HG03097 (cell line): ENCODE measurements around the gene HOXA10.

ENCODE experiments used
- ATAC-seq: cut with Tn5 transposase; IDR thresholded peaks from one replicate; pipeline ENCODE4 v1.9.1; 2021; ENCODE audit not compliant: unreplicated experiment, low FRiP score

The HOXA10 gene

DNA sequence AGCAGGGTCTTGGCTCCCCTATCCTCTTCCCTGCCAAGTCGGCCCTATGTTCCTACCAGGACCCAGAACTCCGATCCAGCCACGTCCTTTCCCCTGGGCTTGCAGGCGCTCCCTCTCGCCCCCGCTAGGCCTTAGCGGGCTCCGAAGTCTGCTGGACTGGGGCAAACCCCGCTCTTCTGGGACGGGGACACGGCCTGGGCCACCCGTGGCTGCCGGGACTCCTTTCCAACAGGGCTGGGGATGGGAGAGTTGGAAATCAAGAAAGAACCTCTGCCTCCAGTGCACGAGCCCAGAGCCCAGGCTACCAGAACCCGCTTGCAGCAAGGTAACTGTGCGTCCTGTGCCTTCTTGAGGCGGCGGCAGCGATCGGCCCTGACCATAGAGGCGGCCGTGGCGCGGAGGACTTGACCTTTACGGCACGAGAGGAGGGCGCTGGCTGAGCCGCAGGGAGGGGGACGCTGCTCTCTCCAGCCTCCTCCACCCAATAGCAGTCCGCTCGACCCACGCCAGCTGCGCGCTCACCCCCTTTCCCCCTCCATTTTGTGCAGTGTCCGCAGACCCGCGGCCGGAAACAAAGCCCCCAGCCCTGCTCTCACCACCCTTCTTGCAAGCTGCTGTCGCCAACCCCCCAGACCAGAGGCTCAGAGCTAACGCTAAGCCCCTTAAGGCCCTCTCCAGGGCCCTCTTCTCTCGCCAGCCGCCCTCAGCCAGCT, 17.9 kb upstream of the HOXA10 start:
- ATAC-seq, result no peak

- ATAC-seq, result no peak
These were observed 17.1 kb upstream of the HOXA10 start for GRCh38 chr7:27191161-27191731.

GRCh38 chr7:27189997-27190748, 16.1 kb upstream of the HOXA10 start:
- ATAC-seq, result no peak

GRCh38 chr7:27189295-27189996, 15.3 kb upstream of the HOXA10 start:
- no peak for ATAC-seq

DNA sequence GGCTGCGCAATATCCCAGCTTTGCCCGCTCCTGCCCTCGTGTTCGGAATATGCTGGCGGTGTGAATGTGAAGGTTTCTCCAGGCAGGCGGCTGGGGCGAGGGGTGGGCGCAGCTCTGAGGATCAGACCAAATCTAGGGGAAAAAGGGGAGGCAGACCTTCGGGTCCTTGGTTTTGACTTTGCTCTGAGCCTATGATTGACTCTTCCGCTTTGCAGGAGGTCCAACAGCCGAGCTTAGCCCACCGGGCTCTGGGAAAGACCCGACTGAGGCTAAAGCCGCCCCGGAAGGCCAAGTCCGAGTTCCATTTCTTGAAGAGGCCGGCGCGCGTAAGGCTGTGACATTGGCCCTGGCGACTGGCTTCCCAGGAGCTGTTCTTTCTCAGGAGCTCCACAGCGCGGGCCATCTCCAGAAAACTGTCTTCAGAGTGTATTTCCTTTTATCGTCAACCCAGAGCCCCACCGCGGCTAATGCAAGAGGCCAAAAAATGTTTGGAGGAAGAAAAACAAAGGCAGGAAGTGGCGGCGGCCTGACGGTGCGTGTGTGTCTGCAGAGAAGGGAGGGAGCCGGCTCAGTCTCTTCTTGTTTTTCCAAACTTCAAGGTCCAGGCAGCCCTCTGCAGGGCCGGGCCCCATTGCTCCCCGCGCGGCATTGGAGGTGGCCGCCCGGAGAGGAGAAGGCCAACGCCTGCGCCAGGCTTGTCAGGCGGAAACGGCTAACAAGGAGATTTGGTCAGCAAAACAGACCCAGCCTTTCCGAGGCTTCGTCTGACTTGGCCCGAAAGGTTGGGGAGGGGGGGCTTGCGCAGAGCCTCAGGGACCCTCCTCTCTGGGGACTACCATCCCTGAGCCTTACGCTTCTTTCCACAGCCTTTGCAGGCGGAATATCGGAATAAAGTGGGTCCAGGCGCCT, 14.5 kb upstream of the HOXA10 start:
- ATAC-seq, result no peak

DNA sequence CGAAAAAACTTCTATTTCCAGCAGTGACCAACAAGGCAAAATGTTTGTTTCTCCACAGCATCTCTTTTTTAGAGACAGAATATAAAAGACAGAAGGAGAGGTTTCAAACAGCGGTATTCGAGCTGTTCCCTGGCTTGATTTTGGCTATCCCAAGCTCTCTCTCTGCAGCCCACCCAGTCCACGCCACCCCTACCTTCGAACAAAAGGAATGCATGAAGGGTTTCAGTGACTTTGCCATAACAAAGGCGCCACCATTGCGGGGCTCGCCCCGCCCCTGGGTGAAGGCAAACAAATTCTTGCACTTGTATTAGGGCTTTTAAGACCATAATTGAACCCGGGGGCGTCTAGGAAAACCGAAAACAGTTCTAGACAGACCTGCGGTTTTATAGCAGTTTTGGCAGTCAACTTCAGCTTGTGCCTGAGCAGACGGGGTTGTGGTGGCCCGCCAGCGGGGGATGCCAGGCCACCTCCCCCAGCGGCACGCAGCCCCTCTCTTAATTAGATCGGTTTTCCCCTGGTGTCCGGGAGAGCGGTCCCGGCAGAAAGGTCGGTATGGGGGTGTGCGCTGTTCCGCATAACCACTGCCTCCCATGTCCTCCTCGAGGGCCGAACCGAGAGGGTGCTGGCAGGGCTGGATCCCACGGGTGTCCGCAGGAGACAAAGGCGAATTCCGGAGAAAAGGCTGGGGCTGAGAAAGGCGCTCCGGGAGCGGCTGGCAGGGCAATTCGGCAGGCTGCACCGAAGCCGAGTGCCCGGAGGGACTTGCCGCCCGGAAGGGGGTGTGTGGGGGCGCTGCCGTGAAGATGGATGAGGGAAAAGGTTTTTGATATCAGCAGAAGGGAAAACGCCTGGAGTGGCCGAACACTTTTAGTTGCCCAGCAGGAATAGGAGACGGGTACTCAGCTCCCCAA, 13.6 kb upstream of the HOXA10 start:
- ATAC-seq, result no peak

- no peak for ATAC-seq
These were observed 12.8 kb upstream of the HOXA10 start for GRCh38 chr7:27186668-27187474.

GRCh38 chr7:27185854-27186667, 11.9 kb upstream of the HOXA10 start:
- no peak for ATAC-seq

DNA sequence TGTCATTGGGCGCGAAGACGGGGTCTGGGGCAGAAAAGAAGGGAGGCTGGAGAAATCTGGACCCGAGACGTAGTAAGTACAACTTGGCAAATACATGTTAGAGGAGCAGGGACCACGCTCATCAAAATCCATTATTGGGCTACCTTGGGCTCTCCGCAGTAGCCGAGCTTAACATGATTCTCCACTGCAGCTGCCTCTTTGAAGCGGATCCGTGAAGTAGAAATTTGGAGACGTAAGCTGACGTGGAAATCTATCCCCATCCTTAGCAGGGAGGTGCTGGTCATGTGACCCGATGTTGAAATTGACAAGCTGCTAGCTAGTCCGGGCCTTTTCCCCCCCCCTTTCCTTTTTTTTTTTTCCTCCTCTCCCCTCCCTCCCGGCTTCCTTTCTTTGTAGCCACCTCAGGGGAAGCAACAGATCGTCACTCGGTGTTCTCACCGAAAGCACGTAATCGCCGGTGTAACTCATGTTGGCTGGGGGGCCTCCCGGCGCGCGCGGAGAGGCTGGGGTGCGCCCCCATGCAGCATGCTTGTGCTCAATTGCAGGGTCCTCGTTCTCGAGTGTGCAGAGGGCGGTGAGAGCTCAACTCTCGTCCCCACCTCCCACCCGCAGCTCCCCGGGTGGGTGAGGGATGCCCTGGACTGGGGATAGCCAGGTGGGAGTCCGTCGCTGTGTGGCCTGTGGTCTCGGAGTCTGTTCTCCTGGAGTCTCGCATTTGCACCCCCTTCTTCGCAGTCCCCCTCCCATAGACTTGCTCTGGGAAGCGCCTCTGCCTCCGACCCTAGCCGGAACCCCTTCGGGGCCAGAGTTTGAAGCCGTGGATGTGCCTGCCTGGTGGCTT, 11.1 kb upstream of the HOXA10 start, which contains the start of gene HOXA11:
Gene HOXA11 (minus strand): TSS at position 220 of the 841 bp plus-strand sequence. CDS start 88 bp downstream, at position 132.
- no peak for ATAC-seq

- ATAC-seq, result no peak
These were observed 10.4 kb upstream of the HOXA10 start for GRCh38 chr7:27184337-27185012.

DNA sequence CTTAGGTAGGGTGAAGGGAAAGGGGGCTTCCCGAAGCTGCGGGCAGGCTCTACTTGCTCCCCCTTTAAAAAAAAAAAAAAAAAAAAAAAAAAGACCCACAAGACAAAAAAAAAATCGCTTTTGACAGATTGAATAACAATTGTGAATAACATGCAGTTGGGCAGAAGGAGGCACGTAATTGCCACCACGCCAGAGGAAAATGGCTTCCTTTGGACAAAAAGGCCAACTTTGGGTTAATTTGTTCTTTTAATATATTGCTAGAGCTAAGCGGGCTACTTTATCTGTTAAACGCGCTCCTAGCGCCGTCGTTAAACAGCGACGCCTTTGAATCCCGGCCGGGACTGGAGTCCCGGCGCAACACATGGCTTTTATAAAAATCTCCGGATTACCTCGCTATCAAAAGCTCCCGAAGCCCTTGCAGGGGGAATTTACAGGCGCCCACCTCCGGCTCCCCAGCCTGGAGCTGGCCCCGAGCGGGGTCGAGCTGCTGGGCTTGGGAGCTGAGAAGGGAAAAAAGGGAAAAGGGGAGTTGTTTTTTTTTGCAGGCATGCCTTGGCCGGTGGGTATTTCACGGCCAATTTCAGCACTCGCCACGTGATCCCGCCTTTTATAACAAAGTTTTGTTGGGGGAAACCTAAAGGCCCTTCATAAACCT, 9.7 kb upstream of the HOXA10 start:
- no peak for ATAC-seq

DNA sequence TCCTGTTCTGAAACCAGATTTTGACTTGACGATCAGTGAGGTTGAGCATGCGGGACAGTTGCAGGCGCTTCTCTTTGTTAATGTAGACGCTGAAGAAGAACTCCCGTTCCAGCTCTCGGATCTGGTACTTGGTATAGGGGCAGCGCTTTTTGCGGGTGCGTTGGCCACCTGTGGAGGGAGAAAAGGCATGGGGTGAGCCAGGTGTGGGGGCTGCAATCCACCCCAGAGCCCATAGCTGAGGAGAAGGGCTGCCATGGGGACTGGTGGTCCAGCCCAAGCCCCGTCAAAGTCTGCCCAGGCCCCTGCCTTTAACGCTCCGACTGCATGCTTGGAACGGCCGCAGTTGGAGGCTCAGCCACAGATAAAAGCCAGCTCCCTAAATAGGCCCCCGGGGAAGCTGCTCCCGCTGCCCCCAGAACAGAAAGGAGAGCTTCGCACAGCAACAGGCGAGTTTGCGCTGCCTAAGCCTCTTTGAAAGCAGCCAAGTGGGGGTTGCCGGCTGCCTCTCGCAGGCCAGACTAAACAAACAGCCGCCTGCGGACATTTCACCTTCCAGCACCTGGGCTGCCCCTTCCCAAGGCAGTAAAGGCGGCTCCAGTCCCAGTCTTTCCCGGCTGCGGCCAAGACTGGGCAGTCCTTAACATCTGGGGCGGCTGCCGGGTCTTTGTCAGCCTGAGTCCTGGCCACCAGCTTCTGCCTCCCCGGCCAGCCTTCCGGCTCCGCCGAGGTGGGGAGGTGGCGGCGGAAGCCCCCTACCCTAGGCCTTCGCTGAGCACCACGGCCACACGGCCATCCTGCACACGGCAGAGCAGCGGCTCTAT, 9.0 kb upstream of the HOXA10 start:
- no peak for ATAC-seq

DNA sequence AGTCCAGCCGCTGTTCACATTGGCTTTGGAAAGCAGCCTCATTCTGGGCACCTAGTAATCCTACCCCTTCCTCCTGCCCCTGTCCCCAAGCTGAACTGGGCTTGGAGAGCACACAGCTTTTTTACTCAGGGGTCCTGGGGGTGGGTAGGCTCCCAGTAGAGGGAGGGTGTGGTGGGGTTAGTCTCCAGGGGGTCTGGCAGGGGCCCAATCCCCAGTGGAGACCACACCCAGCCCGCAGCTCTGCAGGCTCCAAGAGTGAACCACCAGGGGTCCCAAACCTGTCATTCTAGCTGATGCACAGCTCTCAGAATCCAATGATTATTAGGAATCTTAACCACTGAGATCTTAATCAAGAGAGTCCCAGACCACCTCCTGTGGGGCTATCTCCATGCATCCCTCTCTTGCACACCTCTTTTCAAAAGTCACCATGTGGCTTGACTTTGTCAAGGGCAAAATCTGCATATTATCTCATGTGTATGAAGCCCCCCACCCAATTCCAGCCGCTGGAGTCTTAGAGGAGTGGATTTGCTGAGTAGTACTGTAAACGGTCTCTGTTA, 8.2 kb upstream of the HOXA10 start:
- ATAC-seq, result no peak

DNA sequence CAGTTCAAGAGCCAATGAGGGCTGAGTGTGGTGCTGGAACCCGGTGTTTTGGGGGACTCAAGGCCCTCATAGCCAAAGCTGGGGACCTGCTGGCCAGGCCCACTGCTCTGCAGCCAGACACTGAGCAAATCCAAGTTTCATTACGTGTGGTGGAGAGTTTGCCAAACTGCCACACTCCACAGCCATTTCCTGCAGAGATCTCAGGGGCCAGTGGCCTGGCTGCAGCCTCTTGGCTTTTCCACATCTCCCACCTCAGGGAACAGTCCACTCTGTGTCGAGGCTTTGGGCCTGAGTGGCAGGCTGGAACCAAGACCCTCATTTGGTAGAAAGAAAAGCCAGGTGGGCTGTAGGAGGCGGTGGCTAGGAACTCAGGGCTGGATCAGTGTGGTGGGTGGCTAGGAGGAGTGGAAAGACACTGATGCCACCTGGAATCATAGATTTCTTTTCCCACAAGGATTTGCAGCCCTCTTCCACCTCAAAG, 7.7 kb upstream of the HOXA10 start:
- ATAC-seq, result no peak
